BLaER1 (cell line): ENCODE data around the gene SHC3.
A peak's percentile ranks its signal among the peaks of the same experiment; 100 is the strongest.

ENCODE experiments used
- H3K27ac ChIP-seq: shearing (Covaris generic); formaldehyde crosslinking; 2 replicates; pipeline ENCODE4 v1.8.1; 2022
- H3K27me3 ChIP-seq: shearing (Covaris generic); formaldehyde crosslinking; 2 replicates; pipeline ENCODE4 v1.8.1; 2022
- H3K36me3 ChIP-seq: shearing (Covaris generic); formaldehyde crosslinking; 2 replicates; pipeline ENCODE4 v1.8.1; 2022
- H3K4me1 ChIP-seq: shearing (Covaris generic); formaldehyde crosslinking; 2 replicates; pipeline ENCODE4 v1.8.1; 2022
- H3K4me2 ChIP-seq: shearing (Covaris generic); formaldehyde crosslinking; 2 replicates; pipeline ENCODE4 v1.8.1; 2022
- H3K4me3 ChIP-seq: shearing (Covaris generic); formaldehyde crosslinking; 2 replicates; pipeline ENCODE4 v1.8.1; 2022
- H3K9ac ChIP-seq: shearing (Covaris generic); formaldehyde crosslinking; 2 replicates; pipeline ENCODE4 v1.8.1; 2022
- H3K9me3 ChIP-seq: shearing (Covaris generic); formaldehyde crosslinking; 2 replicates; pipeline ENCODE4 v1.8.1; 2022
- H4K20me1 ChIP-seq: shearing (Covaris generic); formaldehyde crosslinking; 2 replicates; pipeline ENCODE4 v1.8.1; 2022
- Cebpa-rat ChIP-seq: shearing (Covaris generic); IDR thresholded peaks from 2 replicates; pipeline ENCODE4 v1.8.1; 2022

Gene SHC3, protein sequence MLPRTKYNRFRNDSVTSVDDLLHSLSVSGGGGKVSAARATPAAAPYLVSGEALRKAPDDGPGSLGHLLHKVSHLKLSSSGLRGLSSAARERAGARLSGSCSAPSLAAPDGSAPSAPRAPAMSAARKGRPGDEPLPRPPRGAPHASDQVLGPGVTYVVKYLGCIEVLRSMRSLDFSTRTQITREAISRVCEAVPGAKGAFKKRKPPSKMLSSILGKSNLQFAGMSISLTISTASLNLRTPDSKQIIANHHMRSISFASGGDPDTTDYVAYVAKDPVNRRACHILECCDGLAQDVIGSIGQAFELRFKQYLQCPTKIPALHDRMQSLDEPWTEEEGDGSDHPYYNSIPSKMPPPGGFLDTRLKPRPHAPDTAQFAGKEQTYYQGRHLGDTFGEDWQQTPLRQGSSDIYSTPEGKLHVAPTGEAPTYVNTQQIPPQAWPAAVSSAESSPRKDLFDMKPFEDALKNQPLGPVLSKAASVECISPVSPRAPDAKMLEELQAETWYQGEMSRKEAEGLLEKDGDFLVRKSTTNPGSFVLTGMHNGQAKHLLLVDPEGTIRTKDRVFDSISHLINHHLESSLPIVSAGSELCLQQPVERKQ

DNA sequence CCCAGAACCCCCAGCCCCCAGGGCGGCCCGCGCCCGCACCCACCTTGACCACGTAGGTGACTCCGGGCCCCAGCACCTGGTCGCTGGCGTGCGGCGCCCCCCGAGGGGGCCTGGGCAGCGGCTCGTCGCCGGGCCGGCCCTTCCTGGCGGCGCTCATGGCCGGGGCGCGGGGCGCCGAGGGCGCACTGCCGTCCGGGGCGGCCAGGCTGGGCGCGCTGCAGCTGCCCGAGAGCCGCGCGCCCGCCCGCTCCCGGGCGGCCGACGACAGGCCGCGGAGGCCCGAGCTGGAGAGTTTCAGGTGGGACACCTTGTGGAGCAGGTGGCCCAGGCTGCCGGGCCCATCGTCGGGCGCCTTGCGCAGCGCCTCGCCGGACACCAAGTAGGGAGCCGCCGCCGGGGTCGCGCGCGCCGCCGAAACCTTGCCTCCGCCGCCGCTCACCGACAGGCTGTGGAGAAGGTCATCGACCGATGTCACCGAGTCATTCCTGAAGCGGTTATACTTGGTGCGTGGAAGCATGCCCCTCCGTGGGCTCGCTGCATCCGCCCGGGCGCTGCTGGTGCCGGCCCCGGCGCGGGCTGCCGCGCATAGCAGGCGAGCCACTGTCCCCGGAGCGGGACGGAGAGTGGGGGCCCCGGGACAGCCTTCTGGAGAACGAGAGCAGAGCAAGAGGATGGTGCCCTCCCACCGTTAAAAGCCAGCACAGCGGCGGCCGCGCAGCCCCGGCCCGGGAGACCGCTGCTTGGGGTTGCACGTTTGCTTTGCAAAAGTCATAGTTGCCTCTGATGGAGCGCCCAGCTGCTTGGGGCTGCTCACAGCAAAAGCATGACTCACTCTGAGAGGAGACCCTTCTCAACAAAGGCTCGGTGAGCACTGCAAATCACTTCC is at the start of gene SHC3:
Gene SHC3, minus strand, starts transcription at position 875 of the 886 bp plus-strand sequence. Its CDS starts 358 bp downstream, at position 517.
- no peak within 1 kb of the TSS for H3K27ac ChIP-seq

GRCh38 chr9:89225991-89226471 is 47.4 kb upstream of the SHC3 start:
- no peaks in the 10 kb centered on the region for H3K36me3 ChIP-seq
- no peaks in the 10 kb centered on the region for H3K9me3 ChIP-seq
- H3K9ac ChIP-seq: no peak overlapping the region
- no peak overlapping the region for H3K4me3 ChIP-seq
- TF ChIP-seq Cebpa-rat: no peak
- peaks cover 10% of the 10 kb centered on the region for H3K4me1 ChIP-seq
- H4K20me1 ChIP-seq: no peaks in the 10 kb centered on the region
- H3K4me2 ChIP-seq: no peak overlapping the region
- H3K27ac ChIP-seq: no peak overlapping the region
- H3K27me3 ChIP-seq: no peaks in the 10 kb centered on the region

More for the DNA sequence above, at the start of gene SHC3:
- H3K4me1 ChIP-seq: peaks cover 14% of the 10 kb centered on the region
- H3K4me3 ChIP-seq: peak within 1 kb of the TSS; percentile 44
- H3K27me3 ChIP-seq: peaks cover 10% of the 10 kb centered on the region
- H3K9ac ChIP-seq: peak within 1 kb of the TSS; percentile 3; the same call in 1 of the 2 replicates
- no peak for TF ChIP-seq Cebpa-rat
- no peaks in the 10 kb centered on the region for H3K36me3 ChIP-seq
- H3K4me2 ChIP-seq: peak within 1 kb of the TSS; percentile 53
- no peaks in the 10 kb centered on the region; the same call in 1 of the 2 replicates for H3K9me3 ChIP-seq
- no peaks in the 10 kb centered on the region for H4K20me1 ChIP-seq

- Histone ChIP-seq H3K4me2 (no peak overlapping the region), H4K20me1 (no peaks in the 10 kb centered on the region), H3K36me3 (no peaks in the 10 kb centered on the region), H3K27me3 (no peaks in the 10 kb centered on the region), H3K9ac (no peak overlapping the region), H3K27ac (no peak overlapping the region), H3K9me3 (no peaks in the 10 kb centered on the region), H3K4me1 (peaks cover 10% of the 10 kb centered on the region), H3K4me3 (no peak overlapping the region)
- TF ChIP-seq Cebpa-rat: no peak
Measured at GRCh38 chr9:89225587-89225986, 47.0 kb upstream of the SHC3 start.

DNA sequence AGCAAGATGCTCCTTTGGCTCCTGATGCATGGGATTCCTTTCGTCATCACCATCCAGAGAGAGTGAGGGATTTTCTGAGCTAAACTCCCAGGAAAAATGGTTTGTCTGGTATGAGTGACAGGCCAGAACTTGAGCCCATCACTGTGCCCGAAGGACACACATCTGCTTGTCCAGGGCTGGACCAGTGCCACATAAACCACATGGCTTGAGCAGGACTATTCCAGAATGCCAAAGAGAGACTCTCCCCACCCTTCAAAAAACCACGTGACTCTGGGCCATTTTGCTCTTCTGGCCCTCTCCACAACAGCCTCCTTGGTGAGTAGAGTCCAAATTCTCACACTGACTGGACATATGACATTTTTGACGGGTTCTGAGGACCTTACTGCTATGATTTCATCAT is 46.4 kb upstream of the SHC3 start:
- Histone ChIP-seq H3K9ac (no peak overlapping the region), H3K27me3 (no peaks in the 10 kb centered on the region), H3K4me1 (peaks cover 10% of the 10 kb centered on the region), H4K20me1 (no peaks in the 10 kb centered on the region), H3K4me3 (no peak overlapping the region), H3K27ac (no peak overlapping the region), H3K36me3 (no peaks in the 10 kb centered on the region), H3K4me2 (no peak overlapping the region), H3K9me3 (no peaks in the 10 kb centered on the region)
- TF ChIP-seq Cebpa-rat: no peak

- Histone ChIP-seq H3K4me1 (peaks cover 10% of the 10 kb centered on the region), H3K36me3 (no peaks in the 10 kb centered on the region), H4K20me1 (no peaks in the 10 kb centered on the region), H3K9me3 (no peaks in the 10 kb centered on the region), H3K9ac (no peak overlapping the region), H3K4me2 (no peak overlapping the region), H3K27ac (no peak overlapping the region), H3K4me3 (no peak overlapping the region), H3K27me3 (no peaks in the 10 kb centered on the region)
- no peak for TF ChIP-seq Cebpa-rat
Measured at GRCh38 chr9:89224633-89225032, 46.0 kb upstream of the SHC3 start.

DNA sequence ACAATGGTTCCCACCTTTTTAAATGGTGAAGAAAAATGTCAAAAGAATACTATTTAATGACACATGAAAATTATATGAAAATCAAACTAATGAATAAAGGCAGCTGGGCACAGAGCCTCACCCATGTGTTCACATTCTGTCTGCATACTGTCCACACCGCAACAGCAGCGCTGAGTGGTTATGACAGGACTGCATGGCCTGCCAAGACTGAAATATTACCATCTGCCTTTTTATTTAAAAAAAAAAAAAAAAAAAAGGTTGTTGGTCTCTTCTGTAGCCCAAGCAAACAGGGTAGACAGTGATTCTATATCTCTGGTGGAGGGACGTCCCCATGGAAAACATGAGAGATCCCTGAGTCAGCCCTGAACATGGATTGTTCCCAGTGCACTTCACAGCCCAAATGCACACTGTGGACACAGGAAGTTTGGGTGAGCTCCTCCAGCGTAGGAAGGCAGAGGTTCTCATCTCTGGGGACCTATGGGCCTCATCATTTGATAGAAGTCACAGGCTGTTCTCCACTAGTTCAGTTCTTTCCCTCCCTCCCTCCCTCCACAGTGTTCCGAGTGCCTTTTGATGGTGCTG is 44.9 kb upstream of the SHC3 start:
- Histone ChIP-seq H3K27ac (no peak overlapping the region), H3K4me3 (no peak overlapping the region), H3K36me3 (no peaks in the 10 kb centered on the region), H3K9me3 (no peaks in the 10 kb centered on the region), H3K4me1 (peaks cover 10% of the 10 kb centered on the region), H3K9ac (no peak overlapping the region), H3K4me2 (no peak overlapping the region), H4K20me1 (no peaks in the 10 kb centered on the region), H3K27me3 (no peaks in the 10 kb centered on the region)
- no peak for TF ChIP-seq Cebpa-rat

DNA sequence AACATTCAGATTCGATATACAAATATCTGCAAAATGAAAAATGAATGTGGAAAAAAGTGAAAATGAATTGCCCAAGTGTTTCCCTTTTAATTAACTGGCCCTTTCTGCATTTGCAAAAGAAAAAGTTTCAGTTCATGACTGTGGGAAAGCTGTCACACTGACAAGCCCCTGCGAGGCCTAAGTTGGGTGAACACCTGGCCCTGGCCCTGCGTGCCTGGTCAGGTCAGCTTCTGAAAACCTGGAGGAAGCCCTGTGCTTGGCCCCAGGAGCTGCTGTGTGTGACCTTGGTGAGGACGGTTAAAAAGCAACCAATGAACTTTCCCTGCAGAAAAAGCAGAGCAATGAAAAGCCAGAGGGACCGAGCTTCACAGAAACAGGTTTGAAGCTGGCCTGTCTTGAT is 41.0 kb upstream of the SHC3 start:
- Histone ChIP-seq H3K4me3 (no peak overlapping the region), H4K20me1 (no peaks in the 10 kb centered on the region), H3K4me1 (0 out of 2 replicates have a peak, but pooled peaks cover 4% of the 10 kb centered on the region), H3K36me3 (no peaks in the 10 kb centered on the region), H3K9ac (no peak overlapping the region), H3K9me3 (no peaks in the 10 kb centered on the region), H3K27ac (no peak overlapping the region), H3K4me2 (no peak overlapping the region), H3K27me3 (no peaks in the 10 kb centered on the region)
- TF ChIP-seq Cebpa-rat: no peak

- no peak for TF ChIP-seq Cebpa-rat
Measured at GRCh38 chr9:89218040-89218928, 39.7 kb upstream of the SHC3 start.

More at GRCh38 chr9:89218040-89218928, 39.7 kb upstream of the SHC3 start:
- Histone ChIP-seq H3K4me2 (no peak overlapping the region), H3K9me3 (no peaks in the 10 kb centered on the region), H3K36me3 (no peaks in the 10 kb centered on the region), H3K27me3 (no peaks in the 10 kb centered on the region), H3K4me3 (no peak overlapping the region), H3K4me1 (0 out of 2 replicates have a peak, but pooled peaks cover 4% of the 10 kb centered on the region), H4K20me1 (no peaks in the 10 kb centered on the region), H3K27ac (no peak overlapping the region), H3K9ac (no peak overlapping the region)
